ENCODE measurements around the gene GPI.

The GPI gene

DNA sequence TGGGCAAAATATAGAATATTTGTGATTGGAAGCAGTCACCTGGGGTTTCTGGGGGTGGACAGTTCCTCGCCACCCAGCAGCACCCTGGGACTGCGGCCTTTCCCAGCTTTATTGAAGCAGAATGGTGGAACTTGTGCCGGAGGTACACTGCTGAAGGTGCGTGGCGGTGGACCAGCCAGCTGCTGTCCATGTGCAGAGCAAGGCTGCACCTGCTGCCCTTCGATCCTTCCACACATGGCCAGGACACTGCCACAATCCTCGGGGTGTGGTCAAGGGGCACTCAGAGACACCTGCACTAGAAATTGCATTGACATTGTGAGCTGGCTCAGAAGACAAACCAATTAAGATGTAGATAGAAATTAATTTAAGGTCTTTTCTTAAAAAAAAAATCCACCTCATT is 11.4 kb upstream of the GPI start:
- no peak for FAIRE-seq
- no peak for TF ChIP-seq SPI1 (IDR thresholded peaks at IDR 0.05; ENCODE audit: low read depth, low read length)
- no peak for TF ChIP-seq TAF1 (IDR thresholded peaks at IDR 0.05; ENCODE audit: low read depth, low read length)
- no peak for TF ChIP-seq PAX5 (IDR thresholded peaks at IDR 0.05; ENCODE audit: insufficient read depth, low read length, severe bottlenecking)
- TF ChIP-seq POU2F2 (IDR thresholded peaks at IDR 0.05; ENCODE audit: low read depth, low read length) = no peak
- no peak for TF ChIP-seq POLR2A (IDR thresholded peaks at IDR 0.05; ENCODE audit: low read depth, low read length)
- no peak for TF ChIP-seq POLR2AphosphoS5 (IDR thresholded peaks at IDR 0.05; ENCODE audit: low read depth, low read length)
- DNase-seq (ENCODE audit: insufficient read length, low spot score) = no peak

- DNase-seq (ENCODE audit: insufficient read length, low spot score) (no peak), FAIRE-seq (no peak)
- no peak for TF ChIP-seq TAF1 (IDR thresholded peaks at IDR 0.05; ENCODE audit: low read depth, low read length)
- TF ChIP-seq POLR2AphosphoS5 (IDR thresholded peaks at IDR 0.05; ENCODE audit: low read depth, low read length) = no peak
- no peak for TF ChIP-seq POU2F2 (IDR thresholded peaks at IDR 0.05; ENCODE audit: low read depth, low read length)
- no peak for TF ChIP-seq PAX5 (IDR thresholded peaks at IDR 0.05; ENCODE audit: insufficient read depth, low read length, severe bottlenecking)
- TF ChIP-seq SPI1 (IDR thresholded peaks at IDR 0.05; ENCODE audit: low read depth, low read length) = no peak
- TF ChIP-seq POLR2A (IDR thresholded peaks at IDR 0.05; ENCODE audit: low read depth, low read length) = no peak
Measured at GRCh38 chr19:34355201-34355600, 9.8 kb upstream of the GPI start.

DNA sequence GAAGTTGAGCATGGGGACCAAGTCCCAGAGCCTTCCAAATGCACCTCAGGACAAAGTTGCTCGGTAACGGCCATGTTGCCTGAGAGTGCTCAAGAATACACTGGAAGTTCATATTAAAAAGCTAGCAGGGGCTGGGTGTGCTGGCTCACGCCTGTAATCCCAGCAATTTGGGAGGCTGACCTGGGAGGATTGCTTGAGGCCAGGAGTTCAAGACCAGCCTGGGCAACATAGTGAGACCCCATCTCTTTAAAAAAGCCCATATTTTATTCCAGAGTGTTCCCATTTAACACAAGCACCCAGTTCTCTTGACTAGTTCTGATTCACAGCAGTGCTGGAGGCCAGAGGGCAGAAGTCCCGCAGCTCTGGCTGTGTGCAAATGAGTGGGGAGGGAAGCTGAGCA is 8.1 kb upstream of the GPI start:
- TF ChIP-seq POLR2A (IDR thresholded peaks at IDR 0.05; ENCODE audit: low read depth, low read length) = no peak
- no peak for TF ChIP-seq POLR2AphosphoS5 (IDR thresholded peaks at IDR 0.05; ENCODE audit: low read depth, low read length)
- no peak for TF ChIP-seq TAF1 (IDR thresholded peaks at IDR 0.05; ENCODE audit: low read depth, low read length)
- TF ChIP-seq POU2F2 (IDR thresholded peaks at IDR 0.05; ENCODE audit: low read depth, low read length) = no peak
- TF ChIP-seq SPI1 (IDR thresholded peaks at IDR 0.05; ENCODE audit: low read depth, low read length) = no peak
- no peak for TF ChIP-seq PAX5 (IDR thresholded peaks at IDR 0.05; ENCODE audit: insufficient read depth, low read length, severe bottlenecking)
- no peak for DNase-seq (ENCODE audit: insufficient read length, low spot score)
- FAIRE-seq = no peak

DNA sequence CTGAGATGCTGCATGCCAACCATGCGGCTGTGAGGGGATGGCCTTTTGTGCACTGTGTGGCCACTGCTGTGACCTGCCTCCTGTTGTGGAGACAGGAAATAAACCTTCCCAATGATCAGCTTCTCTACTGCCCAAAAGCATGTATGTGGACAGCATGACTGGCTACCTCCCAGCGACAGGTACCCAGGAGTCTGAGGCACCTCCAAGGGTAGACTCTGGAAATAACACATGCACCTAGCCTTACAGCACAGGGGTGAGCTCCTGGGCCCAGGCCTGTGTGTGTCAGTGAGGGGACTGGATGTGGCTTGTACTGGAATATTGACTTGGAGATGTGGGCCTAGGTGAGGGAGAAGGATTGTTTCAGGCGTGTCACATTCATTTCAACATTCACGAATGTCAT is 7.6 kb upstream of the GPI start:
- FAIRE-seq = no peak

GRCh38 chr19:34359140-34359953 is 5.6 kb upstream of the GPI start:
- TF ChIP-seq POLR2AphosphoS5 (IDR thresholded peaks at IDR 0.05; ENCODE audit: low read depth, low read length) (no peak), TAF1 (IDR thresholded peaks at IDR 0.05; ENCODE audit: low read depth, low read length) (peak; percentile 26; the same call in 1 of the 2 replicates), PAX5 (IDR thresholded peaks at IDR 0.05; ENCODE audit: insufficient read depth, low read length, severe bottlenecking) (no peak), POU2F2 (IDR thresholded peaks at IDR 0.05; ENCODE audit: low read depth, low read length) (0 out of 2 replicates have a peak, but pooled peaks have one; percentile 9)
- peak; percentile 100 for FAIRE-seq
- peak; percentile 95 for DNase-seq (ENCODE audit: insufficient read length, low spot score)

More for the DNA sequence above, 7.6 kb upstream of the GPI start:
- TF ChIP-seq POLR2AphosphoS5 (IDR thresholded peaks at IDR 0.05; ENCODE audit: low read depth, low read length) (no peak), TAF1 (IDR thresholded peaks at IDR 0.05; ENCODE audit: low read depth, low read length) (no peak), PAX5 (IDR thresholded peaks at IDR 0.05; ENCODE audit: insufficient read depth, low read length, severe bottlenecking) (no peak), POU2F2 (IDR thresholded peaks at IDR 0.05; ENCODE audit: low read depth, low read length) (no peak)
- DNase-seq (ENCODE audit: insufficient read length, low spot score) = no peak

DNA sequence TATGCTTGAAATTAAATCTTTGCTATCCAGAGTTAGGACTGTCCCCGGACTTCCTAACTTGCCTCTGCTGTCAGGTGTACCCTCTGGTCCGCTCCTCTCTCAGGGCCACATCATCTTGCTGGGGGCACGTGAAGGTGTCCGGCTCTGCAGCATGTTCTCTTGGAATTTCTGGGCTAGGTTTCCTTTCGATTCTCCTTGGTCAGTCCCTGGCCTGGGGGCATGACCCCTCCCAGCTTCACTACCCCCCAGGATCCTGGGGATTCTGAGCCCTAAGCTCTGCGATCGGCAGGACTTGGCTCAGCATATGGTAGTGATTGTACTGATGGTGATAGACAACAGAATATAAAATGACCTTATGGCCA is 5.1 kb upstream of the GPI start:
- no peak for DNase-seq (ENCODE audit: insufficient read length, low spot score)
- TF ChIP-seq POLR2A (IDR thresholded peaks at IDR 0.05; ENCODE audit: low read depth, low read length) = no peak
- no peak for TF ChIP-seq POLR2AphosphoS5 (IDR thresholded peaks at IDR 0.05; ENCODE audit: low read depth, low read length)
- TF ChIP-seq PAX5 (IDR thresholded peaks at IDR 0.05; ENCODE audit: insufficient read depth, low read length, severe bottlenecking) = no peak
- TF ChIP-seq SPI1 (IDR thresholded peaks at IDR 0.05; ENCODE audit: low read depth, low read length) = no peak
- TF ChIP-seq TAF1 (IDR thresholded peaks at IDR 0.05; ENCODE audit: low read depth, low read length) = no peak
- no peak for TF ChIP-seq POU2F2 (IDR thresholded peaks at IDR 0.05; ENCODE audit: low read depth, low read length)
- no peak for FAIRE-seq

DNA sequence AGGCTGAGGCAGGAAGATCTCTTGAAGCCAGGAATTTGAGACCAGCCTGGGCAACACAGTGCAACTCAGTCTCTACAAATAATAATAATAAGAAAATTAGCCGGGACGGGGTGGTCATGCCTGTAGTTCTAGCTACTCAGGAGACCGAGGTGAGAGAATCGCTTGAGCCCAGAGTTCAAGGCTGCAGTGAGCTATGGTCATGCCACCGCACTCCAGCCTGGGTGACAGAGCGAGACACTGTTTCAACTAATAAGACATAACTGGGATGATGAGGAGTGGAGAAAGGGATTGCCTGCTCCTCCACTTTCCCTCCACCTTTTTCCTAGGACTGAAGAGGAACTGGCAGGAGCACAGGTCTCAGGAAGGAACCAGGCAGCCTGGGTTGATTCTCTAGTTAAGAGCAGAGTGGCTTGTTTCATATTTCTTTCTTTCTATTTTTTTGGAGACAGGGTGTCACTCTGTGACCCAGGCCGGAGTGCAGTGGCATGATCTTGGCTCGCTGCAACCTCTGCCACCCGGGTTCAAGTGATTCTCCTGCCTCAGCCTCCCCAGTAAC is 4.6 kb upstream of the GPI start:
- TF ChIP-seq SPI1 (IDR thresholded peaks at IDR 0.05; ENCODE audit: low read depth, low read length) (no peak), PAX5 (IDR thresholded peaks at IDR 0.05; ENCODE audit: insufficient read depth, low read length, severe bottlenecking) (no peak), POU2F2 (IDR thresholded peaks at IDR 0.05; ENCODE audit: low read depth, low read length) (no peak), TAF1 (IDR thresholded peaks at IDR 0.05; ENCODE audit: low read depth, low read length) (no peak), POLR2A (IDR thresholded peaks at IDR 0.05; ENCODE audit: low read depth, low read length) (no peak), POLR2AphosphoS5 (IDR thresholded peaks at IDR 0.05; ENCODE audit: low read depth, low read length) (no peak)
- no peak for FAIRE-seq
- no peak for DNase-seq (ENCODE audit: insufficient read length, low spot score)

DNA sequence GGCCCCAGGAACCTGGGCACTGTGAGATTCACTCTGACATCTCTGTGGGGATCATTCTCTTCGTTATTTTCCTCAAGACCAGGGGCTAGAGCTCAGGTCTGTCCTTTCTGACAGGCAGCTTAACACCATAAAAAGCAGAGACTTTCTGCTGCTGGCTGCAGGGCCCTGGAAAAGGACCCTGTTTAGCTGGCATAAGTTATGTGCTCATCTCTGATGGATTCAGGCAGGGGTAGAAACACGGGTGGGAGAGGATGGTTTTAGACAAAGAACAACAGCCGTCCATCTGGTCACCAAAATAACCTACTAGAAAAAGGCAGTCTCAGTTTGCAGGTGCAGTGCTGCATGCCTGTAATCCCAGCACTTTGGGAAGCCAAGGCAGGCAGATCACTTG is 2.3 kb upstream of the GPI start:
- TF ChIP-seq PAX5 (IDR thresholded peaks at IDR 0.05; ENCODE audit: insufficient read depth, low read length, severe bottlenecking) = no peak
- no peak for TF ChIP-seq TAF1 (IDR thresholded peaks at IDR 0.05; ENCODE audit: low read depth, low read length)
- no peak for TF ChIP-seq SPI1 (IDR thresholded peaks at IDR 0.05; ENCODE audit: low read depth, low read length)
- TF ChIP-seq POU2F2 (IDR thresholded peaks at IDR 0.05; ENCODE audit: low read depth, low read length) = no peak
- no peak for TF ChIP-seq POLR2AphosphoS5 (IDR thresholded peaks at IDR 0.05; ENCODE audit: low read depth, low read length)
- TF ChIP-seq POLR2A (IDR thresholded peaks at IDR 0.05; ENCODE audit: low read depth, low read length) = no peak
- FAIRE-seq = no peak
- DNase-seq (ENCODE audit: insufficient read length, low spot score) = no peak

- DNase-seq (ENCODE audit: insufficient read length, low spot score) (no peak), FAIRE-seq (no peak)
- no peak for TF ChIP-seq SPI1 (IDR thresholded peaks at IDR 0.05; ENCODE audit: low read depth, low read length)
- no peak for TF ChIP-seq POLR2A (IDR thresholded peaks at IDR 0.05; ENCODE audit: low read depth, low read length)
- TF ChIP-seq POLR2AphosphoS5 (IDR thresholded peaks at IDR 0.05; ENCODE audit: low read depth, low read length) = no peak
- no peak for TF ChIP-seq PAX5 (IDR thresholded peaks at IDR 0.05; ENCODE audit: insufficient read depth, low read length, severe bottlenecking)
- no peak for TF ChIP-seq TAF1 (IDR thresholded peaks at IDR 0.05; ENCODE audit: low read depth, low read length)
- no peak for TF ChIP-seq POU2F2 (IDR thresholded peaks at IDR 0.05; ENCODE audit: low read depth, low read length)
Measured at GRCh38 chr19:34363094-34363493, 1.9 kb upstream of the GPI start.

All from GM12891 (cell line).